Measurements from ENCODE around the gene CRYBA4. TPM values are rescaled to one million over a fixed set of nuclear protein-coding genes. Genes with fewer than 3 reads are reported as not detected.
"Not testable (repeated sequence)": the region's sequence is repeated elsewhere in the genome, so short reads cannot be mapped to it uniquely, and the experiment has no call there.

Gene CRYBA4
- total RNA-seq, 2 donors from 2014 or later, result 1.2 TPM; not detected in 1

DNA sequence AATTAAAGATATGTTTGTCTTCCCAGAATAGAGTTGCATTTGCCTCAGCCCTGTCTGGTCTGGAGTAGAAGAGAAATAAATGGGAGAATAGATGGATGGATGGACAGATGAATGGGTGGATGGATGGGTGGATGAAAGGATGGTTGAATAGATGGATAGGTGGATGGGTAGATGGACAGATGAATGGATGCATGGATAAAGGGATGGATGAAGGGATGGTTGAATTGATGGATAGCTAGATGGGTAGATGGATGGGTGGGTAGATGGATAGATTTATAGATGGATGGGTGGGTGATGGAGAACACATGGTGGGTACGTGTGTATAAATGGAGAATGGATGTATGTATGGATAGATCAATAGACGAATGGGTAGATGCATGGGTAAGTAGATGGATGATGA, 12.5 kb upstream of the CRYBA4 start:
- peak overlapping the region; percentile 2 for H3K27ac Mint-ChIP-seq
- H3K9me3 Mint-ChIP-seq, result no peaks in the 10 kb centered on the region
- peaks cover 16% of the 10 kb centered on the region for H3K4me1 Mint-ChIP-seq
- H3K4me3 Mint-ChIP-seq, result peak overlapping the region; percentile 68
- ATAC-seq (replicated peaks), result no peak
- peaks cover 6% of the 10 kb centered on the region for H3K36me3 Mint-ChIP-seq (ENCODE audit: low read depth)
- no peaks in the 10 kb centered on the region for H3K27me3 Mint-ChIP-seq

DNA sequence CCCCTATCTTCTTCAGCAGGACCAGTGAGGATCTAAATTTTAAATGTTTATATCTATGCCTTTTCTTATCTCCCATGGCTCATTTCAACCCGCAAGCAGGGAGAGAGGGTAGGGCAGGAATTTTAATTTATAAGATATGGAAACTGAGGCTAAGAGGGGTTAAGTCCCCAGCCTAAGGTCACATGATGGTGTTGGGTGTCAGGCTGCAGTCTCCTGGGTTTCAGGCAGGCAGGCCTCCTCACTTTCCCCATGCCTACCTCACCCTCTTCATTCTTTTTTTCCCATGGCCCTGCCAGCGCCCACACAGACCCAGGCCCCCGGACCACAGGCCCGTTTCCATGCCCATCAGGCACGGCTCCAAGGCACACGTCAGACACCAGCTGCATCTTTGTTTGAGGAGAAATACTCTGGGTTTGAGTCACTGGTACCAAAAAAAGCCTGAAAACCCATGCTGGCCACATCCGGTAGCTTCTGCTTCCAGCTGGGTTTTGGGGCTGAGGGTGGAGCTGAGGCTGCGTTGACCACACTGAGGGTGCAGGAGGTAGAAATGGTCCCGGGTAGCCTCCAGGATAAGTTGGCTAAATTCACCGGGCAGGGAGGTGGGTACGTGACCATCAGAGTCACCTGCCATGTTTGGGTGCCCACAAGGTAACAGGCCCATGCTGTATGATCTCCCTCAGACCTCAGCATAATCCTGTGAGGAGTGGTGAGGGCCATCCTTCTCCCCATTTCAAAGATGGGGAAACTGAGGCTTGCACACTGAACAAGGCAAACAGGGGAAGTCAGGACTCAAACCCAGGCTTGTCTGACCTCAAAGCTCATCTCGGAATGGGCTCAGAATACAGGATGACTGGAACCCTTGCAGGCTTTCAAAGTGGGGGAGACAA, 11.4 kb upstream of the CRYBA4 start:
- peak overlapping the region; percentile 2 for H3K27ac Mint-ChIP-seq
- H3K4me1 Mint-ChIP-seq, result peaks cover 16% of the 10 kb centered on the region

DNA sequence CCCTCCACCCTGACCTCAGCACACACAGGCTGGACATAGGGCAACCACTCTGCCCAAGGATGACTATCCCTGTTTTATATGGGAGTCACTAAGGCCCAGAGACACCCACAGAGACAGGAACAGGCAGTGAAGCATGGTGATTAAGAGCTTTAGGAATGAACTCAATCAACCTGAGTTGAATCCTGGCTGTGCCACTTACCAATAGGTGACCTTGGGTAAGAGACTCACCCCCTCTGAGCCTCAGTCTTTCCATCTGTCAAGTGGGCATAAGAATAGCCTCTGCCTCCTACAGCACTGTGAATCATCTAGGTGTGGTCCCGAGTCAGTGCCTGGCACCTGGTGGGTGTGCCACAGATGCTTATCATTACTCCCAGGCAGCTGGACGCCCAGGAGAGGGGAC, 10.8 kb upstream of the CRYBA4 start:
- peaks cover 6% of the 10 kb centered on the region for H3K36me3 Mint-ChIP-seq (ENCODE audit: low read depth)
- H3K4me3 Mint-ChIP-seq, result peak overlapping the region; percentile 68
- H3K9me3 Mint-ChIP-seq, result no peaks in the 10 kb centered on the region
- H3K4me1 Mint-ChIP-seq, result peaks cover 16% of the 10 kb centered on the region
- peak overlapping the region; percentile 2 for H3K27ac Mint-ChIP-seq
- no peaks in the 10 kb centered on the region for H3K27me3 Mint-ChIP-seq
- ATAC-seq (replicated peaks), result peak; percentile 80

More for the DNA sequence above, 11.4 kb upstream of the CRYBA4 start:
- no peaks in the 10 kb centered on the region for H3K9me3 Mint-ChIP-seq
- peaks cover 6% of the 10 kb centered on the region for H3K36me3 Mint-ChIP-seq (ENCODE audit: low read depth)
- peak; percentile 81 for ATAC-seq (replicated peaks)
- H3K4me3 Mint-ChIP-seq, result peak overlapping the region; percentile 68
- no peaks in the 10 kb centered on the region for H3K27me3 Mint-ChIP-seq

DNA sequence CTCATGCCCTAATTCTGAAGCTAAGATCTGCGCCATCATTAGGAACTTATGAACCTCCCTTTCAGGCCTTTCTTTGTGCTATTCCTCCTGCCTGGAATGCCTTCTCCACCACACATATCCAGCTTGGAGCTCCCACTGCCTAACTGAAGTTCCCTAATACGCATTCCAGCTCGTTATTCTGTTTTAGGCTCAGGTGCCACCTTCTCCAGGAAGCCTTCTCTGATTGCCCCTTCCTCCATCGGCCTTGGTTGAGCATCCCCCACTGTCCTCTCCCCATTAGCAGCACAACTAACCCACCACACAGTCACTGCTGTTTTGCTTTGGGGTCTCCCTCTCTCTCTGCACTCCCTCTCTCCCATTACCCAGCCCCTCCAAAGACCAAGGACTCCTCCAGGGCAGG, 9.1 kb upstream of the CRYBA4 start:
- Mint-ChIP-seq H3K4me3 (no peak overlapping the region), H3K4me1 (peaks cover 16% of the 10 kb centered on the region), H3K27ac (no peak overlapping the region), H3K36me3 (ENCODE audit: low read depth) (peaks cover 6% of the 10 kb centered on the region), H3K27me3 (no peaks in the 10 kb centered on the region), H3K9me3 (no peaks in the 10 kb centered on the region)
- ATAC-seq (replicated peaks), result no peak

DNA sequence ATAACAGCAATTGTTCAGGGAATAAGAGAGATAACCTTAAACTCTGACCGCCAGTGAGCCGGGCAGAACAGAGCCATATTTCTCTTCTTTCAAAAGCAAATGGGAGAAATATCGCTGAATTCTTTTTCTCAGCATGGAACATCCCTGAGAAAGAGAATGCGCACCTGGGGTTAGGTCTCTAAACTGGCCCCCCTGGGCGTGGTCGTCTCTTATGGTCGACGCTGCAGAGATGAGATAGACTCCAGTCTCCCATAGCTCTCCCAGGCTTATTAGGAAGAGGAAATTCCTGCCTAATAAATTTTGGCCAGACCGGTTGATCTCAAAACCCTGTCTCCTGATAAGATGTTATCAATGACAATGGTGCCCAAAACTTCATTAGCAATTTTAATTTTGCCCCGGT, 8.0 kb upstream of the CRYBA4 start:
- H3K27ac Mint-ChIP-seq; H3K27me3 Mint-ChIP-seq; H3K4me3 Mint-ChIP-seq; H3K36me3 Mint-ChIP-seq (ENCODE audit: low read depth); ATAC-seq (replicated peaks); H3K9me3 Mint-ChIP-seq: not testable (repeated sequence)
- peaks cover 16% of the 10 kb centered on the region for H3K4me1 Mint-ChIP-seq

DNA sequence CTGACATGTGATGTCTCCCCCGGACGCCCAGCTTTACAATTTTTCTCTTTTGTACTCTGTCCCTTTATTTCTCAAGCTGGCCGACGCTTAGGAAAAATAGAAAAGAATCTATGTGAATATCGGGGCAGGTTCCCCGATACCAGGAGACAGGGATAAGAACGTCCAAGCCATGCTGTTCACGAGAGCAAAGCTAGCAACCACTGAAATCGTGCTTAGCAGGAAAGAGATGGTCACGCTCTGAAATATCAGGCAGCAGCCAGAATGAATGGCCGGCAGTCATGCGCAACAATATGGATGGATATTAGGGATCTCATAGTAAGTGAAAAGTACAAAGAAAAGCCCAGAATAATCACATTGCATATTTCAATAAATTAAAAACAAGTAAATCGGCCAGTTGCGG, 7.4 kb upstream of the CRYBA4 start:
- no peak overlapping the region for H3K4me3 Mint-ChIP-seq
- no peaks in the 10 kb centered on the region for H3K27me3 Mint-ChIP-seq
- H3K27ac Mint-ChIP-seq, result no peak overlapping the region
- peaks cover 12% of the 10 kb centered on the region for H3K4me1 Mint-ChIP-seq
- H3K36me3 Mint-ChIP-seq (ENCODE audit: low read depth), result peaks cover 6% of the 10 kb centered on the region
- no peaks in the 10 kb centered on the region for H3K9me3 Mint-ChIP-seq
- no peak for ATAC-seq (replicated peaks)

DNA sequence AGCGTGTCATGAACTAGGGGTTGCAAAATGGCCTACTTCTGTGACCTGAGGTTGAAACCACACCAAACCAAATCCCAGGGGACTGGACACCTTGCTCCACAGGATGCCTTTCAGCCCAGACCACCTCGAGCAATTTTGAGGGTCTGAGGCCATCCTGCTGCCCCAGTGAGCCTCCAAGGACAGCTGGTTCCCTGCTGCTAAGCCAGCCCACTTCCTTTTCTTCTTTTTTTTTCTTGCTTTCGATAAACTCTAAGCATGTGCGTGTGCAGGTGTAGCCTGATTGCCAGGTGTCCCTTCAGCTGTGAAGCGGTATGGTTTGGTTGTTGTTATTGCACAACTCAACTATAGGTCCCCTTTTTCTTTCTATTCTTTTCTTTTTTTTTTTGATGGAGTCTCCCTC, 6.6 kb upstream of the CRYBA4 start:
- H3K4me3 Mint-ChIP-seq, result no peak overlapping the region
- peaks cover 6% of the 10 kb centered on the region for H3K4me1 Mint-ChIP-seq
- H3K27ac Mint-ChIP-seq, result no peak overlapping the region
- no peak for ATAC-seq (replicated peaks)
- H3K9me3 Mint-ChIP-seq, result no peaks in the 10 kb centered on the region
- H3K27me3 Mint-ChIP-seq, result no peaks in the 10 kb centered on the region
- peaks cover 5% of the 10 kb centered on the region for H3K36me3 Mint-ChIP-seq (ENCODE audit: low read depth)

DNA sequence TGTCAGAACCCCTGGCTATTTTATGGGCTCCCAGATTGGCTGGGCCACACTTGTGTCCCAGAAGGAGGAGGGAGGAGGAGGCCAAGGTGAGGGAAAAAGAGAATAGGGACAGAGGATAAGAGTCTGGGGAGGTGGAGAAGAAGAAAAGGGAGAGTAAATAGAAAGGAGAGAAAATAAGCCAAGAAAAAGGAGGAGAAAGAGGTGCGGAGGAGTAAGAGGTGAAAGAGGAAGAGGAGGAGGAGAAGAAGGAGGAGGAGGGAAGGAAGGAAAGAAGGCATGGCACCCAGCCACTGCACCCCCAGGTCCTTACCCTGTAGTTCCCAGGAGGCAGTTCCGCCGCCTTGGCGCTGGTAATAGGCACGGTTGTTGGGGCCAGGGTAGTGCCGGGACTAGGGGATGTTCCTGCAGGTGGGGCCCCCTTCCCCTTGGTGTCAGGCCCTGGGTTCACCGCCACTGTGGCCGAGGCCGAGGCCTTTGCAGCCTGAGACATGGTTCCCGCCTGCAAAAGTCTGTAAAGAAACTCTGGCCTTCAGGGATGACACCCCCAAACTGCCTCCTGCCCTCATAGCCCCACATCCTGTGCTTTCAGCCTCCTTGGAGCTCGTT, 5.8 kb upstream of the CRYBA4 start:
- Mint-ChIP-seq H3K4me3 (no peak overlapping the region), H3K27ac (no peak overlapping the region), H3K9me3 (no peaks in the 10 kb centered on the region), H3K27me3 (no peaks in the 10 kb centered on the region), H3K4me1 (no peaks in the 10 kb centered on the region), H3K36me3 (ENCODE audit: low read depth) (no peaks in the 10 kb centered on the region)
- no peak for ATAC-seq (replicated peaks)

DNA sequence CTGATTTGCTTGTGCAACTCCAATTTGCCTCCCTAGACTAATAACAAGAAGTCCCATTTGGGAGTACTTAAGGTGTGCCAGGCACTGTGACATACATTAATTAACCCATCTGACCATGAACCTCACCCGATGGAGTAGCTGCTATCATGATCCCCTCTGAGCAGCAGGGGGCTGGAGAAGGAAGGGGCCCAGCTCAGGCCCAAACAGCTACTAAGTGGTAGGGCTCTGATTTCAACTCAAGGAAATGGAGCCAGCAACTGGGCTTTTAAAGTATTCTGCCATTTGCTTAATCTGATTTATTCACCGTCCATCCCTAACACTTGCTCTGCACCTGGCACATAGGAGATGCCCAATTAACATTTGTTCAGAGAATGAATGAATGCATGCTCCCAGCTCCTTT, 5.1 kb upstream of the CRYBA4 start:
- no peaks in the 10 kb centered on the region for H3K27me3 Mint-ChIP-seq
- ATAC-seq (replicated peaks), result no peak
- H3K27ac Mint-ChIP-seq, result peak overlapping the region; percentile 41
- H3K9me3 Mint-ChIP-seq, result no peaks in the 10 kb centered on the region
- no peak overlapping the region for H3K4me3 Mint-ChIP-seq
- no peaks in the 10 kb centered on the region for H3K4me1 Mint-ChIP-seq
- no peaks in the 10 kb centered on the region for H3K36me3 Mint-ChIP-seq (ENCODE audit: low read depth)

DNA sequence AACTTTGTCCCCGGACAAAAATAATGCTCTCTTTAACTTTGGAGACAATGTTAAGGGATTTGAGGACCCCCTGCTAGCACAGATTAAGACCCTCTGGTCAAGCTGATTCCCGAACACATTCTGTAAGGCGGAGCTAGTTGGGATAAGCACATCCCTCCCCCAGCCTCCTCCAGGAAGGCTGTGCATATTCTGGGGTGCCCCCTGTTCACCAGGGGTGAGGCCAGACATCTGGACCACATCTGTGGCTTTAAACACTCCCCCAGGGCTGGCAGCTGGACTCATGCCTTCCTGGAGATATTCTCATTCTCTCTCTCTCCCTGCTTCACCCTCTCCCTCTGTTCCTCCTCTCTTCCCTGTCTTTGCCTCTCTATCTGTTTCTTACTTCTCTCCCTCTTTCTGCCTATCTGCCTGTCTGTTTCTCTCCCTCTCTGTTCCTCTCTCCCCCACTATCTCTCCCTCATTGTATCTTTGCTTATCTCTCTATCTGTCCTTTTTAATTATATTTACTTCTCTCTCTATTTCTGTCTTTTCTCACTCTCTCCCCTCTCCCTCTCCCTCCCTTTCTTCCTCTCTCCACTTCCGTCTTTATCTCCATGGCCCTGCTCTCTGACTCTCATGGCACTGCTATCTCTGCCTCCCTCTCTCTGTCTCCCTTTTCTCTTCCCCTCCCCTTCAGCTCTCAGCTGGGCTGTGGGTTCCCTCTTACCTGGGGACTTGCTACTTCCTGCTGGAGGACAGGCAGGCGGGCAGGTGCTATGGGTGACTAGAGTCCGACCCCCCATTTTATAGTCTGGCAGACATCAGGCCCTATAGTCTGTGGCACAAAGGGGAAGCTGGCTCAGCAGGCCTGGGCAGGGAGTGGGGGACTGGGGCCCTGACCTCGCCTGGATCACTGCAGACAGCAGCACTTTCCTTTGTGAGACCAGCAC, 4.2 kb upstream of the CRYBA4 start, which contains the start of gene CRYBB1:
Gene CRYBB1, minus strand, starts transcription at position 757 of the 929 bp plus-strand sequence. CDS start 1,708 bp downstream, outside the sequence.
- Mint-ChIP-seq H3K27me3 (no peaks in the 10 kb centered on the region), H3K36me3 (ENCODE audit: low read depth) (no peaks in the 10 kb centered on the region), H3K27ac (peak within 1 kb of the TSS; percentile 41), H3K4me1 (no peaks in the 10 kb centered on the region), H3K4me3 (no peak within 1 kb of the TSS), H3K9me3 (no peaks in the 10 kb centered on the region)
- ATAC-seq (replicated peaks), result no peak

DNA sequence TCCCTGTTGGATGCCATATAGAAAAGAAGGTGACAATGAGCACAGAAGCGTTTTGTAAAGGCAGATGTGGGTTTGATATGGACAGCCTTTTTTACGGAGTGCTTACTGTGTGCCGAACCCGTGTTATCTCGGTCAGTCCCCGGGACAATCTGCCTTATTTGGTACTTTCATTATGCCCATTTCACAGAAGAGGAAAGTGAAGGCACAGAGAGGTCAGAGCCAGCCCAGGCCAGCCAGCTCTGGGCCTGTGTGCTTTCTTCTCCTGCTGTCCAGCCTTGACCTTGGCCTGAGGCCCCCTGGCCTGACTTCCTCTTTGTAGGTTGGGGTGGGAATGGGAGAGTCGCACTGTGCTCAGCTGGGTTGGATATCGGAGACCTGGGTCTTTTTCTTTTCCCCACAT, 3.3 kb upstream of the CRYBA4 start:
- H3K4me3 Mint-ChIP-seq, result no peak overlapping the region
- H3K4me1 Mint-ChIP-seq, result no peaks in the 10 kb centered on the region
- ATAC-seq (replicated peaks), result no peak
- no peaks in the 10 kb centered on the region for H3K27me3 Mint-ChIP-seq
- H3K9me3 Mint-ChIP-seq, result no peaks in the 10 kb centered on the region
- peak overlapping the region; percentile 30 for H3K27ac Mint-ChIP-seq
- H3K36me3 Mint-ChIP-seq (ENCODE audit: low read depth), result no peaks in the 10 kb centered on the region

DNA sequence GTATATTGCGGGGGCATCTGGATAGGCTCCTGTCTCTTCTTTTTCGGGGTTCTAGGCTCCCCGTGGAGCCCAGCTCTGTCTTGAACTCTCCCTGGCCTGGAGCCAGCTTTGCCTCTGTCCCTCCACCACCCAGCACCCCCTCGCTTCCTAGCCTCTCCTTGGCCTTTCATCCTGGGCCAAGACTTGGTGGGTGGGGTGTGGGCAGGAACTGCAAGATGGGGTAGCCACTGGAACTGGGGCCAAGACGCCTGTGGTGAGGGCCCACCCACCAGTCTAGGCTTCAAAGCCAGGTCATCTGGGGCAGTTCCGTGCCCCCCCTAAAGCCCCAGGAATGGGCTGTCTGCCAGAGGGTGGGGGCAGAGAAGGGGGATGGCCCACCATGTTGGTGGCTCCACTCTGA, 2.3 kb upstream of the CRYBA4 start:
- Mint-ChIP-seq H3K36me3 (ENCODE audit: low read depth) (no peaks in the 10 kb centered on the region), H3K27ac (no peak overlapping the region), H3K9me3 (peaks cover 6% of the 10 kb centered on the region), H3K4me1 (peaks cover 5% of the 10 kb centered on the region), H3K27me3 (no peaks in the 10 kb centered on the region), H3K4me3 (no peak overlapping the region)
- no peak for ATAC-seq (replicated peaks)

DNA sequence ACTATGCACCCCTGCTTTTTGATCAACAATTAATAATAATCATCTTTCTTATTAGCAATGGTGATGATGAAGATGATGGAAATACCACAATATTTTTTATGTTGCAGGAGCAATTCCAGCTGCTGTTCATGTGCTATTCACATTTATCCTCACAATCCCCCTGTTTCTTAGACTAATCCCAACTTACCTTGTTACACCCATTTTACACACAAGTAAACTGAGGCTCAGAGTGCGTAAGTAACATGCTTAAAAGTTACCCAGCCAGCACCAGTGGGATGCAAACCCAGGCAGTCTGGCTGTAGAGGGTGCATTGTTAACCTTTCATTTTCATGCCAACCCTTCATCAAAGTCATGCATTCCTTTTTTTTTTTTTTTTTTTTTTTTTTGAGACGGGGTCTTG, 1.6 kb upstream of the CRYBA4 start:
- no peak overlapping the region for H3K4me3 Mint-ChIP-seq

DNA sequence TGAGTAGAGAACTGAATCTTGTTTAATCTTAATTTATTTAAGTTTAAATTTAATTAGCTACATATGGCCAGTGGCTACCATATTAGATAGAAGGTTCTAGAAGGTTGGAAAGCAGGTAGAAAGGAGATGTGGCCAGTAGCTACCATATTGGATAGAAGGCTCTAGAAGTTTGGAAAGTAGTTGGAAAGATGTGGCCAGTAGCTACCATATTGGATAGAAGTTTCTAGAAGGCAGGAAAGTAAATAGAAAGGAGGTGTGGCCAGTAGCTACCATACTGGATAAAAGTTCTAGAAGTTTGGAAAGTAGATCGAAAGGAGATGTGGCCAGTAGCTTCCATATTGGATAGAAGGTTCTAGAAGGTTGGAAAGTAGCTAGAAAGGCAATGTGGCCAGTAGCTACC, 2.2 kb downstream of the CRYBA4 start:
- no peak overlapping the region for H3K4me3 Mint-ChIP-seq
- peaks cover 6% of the 10 kb centered on the region for H3K9me3 Mint-ChIP-seq
- no peaks in the 10 kb centered on the region for H3K36me3 Mint-ChIP-seq (ENCODE audit: low read depth)
- no peaks in the 10 kb centered on the region for H3K27me3 Mint-ChIP-seq
- peak overlapping the region; percentile 52 for H3K27ac Mint-ChIP-seq
- no peak for ATAC-seq (replicated peaks)
- peaks cover 10% of the 10 kb centered on the region for H3K4me1 Mint-ChIP-seq

More for the DNA sequence above, 1.6 kb upstream of the CRYBA4 start:
- ATAC-seq (replicated peaks), result no peak
- Mint-ChIP-seq H3K4me1 (peaks cover 5% of the 10 kb centered on the region), H3K27me3 (no peaks in the 10 kb centered on the region), H3K36me3 (ENCODE audit: low read depth) (no peaks in the 10 kb centered on the region), H3K9me3 (peaks cover 6% of the 10 kb centered on the region), H3K27ac (no peak overlapping the region)
